ENCODE data around the gene PLD1. TPM values are rescaled to one million over a fixed set of nuclear protein-coding genes. Genes with fewer than 3 reads are reported as not detected.

Gene PLD1
- total RNA-seq, 1 donor from 2014 or later, result 0.93 TPM

GRCh38 chr3:171690281-171690680 is 120.0 kb downstream of the PLD1 start:
- Mint-ChIP-seq H3K4me1 (no peaks in the 10 kb centered on the region), H3K27ac (ENCODE audit: unreplicated experiment) (no peak overlapping the region), H3K27me3 (ENCODE audit: low read depth) (no peaks in the 10 kb centered on the region), H3K9me3 (no peaks in the 10 kb centered on the region), H3K36me3 (ENCODE audit: low read depth) (no peaks in the 10 kb centered on the region), H3K4me3 (no peak overlapping the region)
- DNase-seq (ENCODE audit: low read depth, low spot score), result no peak
- TF ChIP-seq, protein P1, sequence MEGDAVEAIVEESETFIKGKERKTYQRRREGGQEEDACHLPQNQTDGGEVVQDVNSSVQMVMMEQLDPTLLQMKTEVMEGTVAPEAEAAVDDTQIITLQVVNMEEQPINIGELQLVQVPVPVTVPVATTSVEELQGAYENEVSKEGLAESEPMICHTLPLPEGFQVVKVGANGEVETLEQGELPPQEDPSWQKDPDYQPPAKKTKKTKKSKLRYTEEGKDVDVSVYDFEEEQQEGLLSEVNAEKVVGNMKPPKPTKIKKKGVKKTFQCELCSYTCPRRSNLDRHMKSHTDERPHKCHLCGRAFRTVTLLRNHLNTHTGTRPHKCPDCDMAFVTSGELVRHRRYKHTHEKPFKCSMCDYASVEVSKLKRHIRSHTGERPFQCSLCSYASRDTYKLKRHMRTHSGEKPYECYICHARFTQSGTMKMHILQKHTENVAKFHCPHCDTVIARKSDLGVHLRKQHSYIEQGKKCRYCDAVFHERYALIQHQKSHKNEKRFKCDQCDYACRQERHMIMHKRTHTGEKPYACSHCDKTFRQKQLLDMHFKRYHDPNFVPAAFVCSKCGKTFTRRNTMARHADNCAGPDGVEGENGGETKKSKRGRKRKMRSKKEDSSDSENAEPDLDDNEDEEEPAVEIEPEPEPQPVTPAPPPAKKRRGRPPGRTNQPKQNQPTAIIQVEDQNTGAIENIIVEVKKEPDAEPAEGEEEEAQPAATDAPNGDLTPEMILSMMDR (conservative IDR thresholded peaks at IDR 0.05), result no peak

DNA sequence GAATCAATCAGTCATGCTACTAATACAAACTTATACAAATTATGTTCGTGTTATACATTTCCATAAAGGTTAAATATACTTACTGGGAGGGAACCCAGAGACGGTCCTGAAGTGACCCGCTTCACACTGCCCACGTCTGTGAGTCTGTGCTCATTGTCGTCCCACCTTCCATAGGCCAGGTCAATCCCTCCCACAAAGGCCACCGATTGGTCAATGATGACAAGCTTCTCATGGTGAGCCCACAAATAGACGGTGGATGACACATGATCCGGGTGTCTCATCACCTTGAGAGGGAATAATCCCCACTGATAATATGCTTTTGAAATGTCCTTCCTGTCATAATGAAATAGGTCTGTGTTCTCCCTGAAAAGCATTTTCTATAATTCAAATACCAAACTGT is 121.7 kb downstream of the PLD1 start:
- no peak for DNase-seq (ENCODE audit: low read depth, low spot score)
- Mint-ChIP-seq H3K4me3 (no peak overlapping the region), H3K36me3 (ENCODE audit: low read depth) (no peaks in the 10 kb centered on the region), H3K9me3 (no peaks in the 10 kb centered on the region), H3K27me3 (ENCODE audit: low read depth) (no peaks in the 10 kb centered on the region), H3K27ac (ENCODE audit: unreplicated experiment) (no peak overlapping the region), H3K4me1 (no peaks in the 10 kb centered on the region)
- TF ChIP-seq, protein P1 (conservative IDR thresholded peaks at IDR 0.05), result no peak

GRCh38 chr3:171688002-171688401 is 122.3 kb downstream of the PLD1 start:
- no peaks in the 10 kb centered on the region for H3K27me3 Mint-ChIP-seq (ENCODE audit: low read depth)
- no peaks in the 10 kb centered on the region for H3K4me1 Mint-ChIP-seq
- H3K36me3 Mint-ChIP-seq (ENCODE audit: low read depth), result no peaks in the 10 kb centered on the region
- H3K9me3 Mint-ChIP-seq, result peaks cover 3% of the 10 kb centered on the region
- DNase-seq (ENCODE audit: low read depth, low spot score), result no peak
- H3K27ac Mint-ChIP-seq (ENCODE audit: unreplicated experiment), result no peak overlapping the region
- H3K4me3 Mint-ChIP-seq, result no peak overlapping the region
- TF ChIP-seq, protein P1 (conservative IDR thresholded peaks at IDR 0.05), result no peak

DNA sequence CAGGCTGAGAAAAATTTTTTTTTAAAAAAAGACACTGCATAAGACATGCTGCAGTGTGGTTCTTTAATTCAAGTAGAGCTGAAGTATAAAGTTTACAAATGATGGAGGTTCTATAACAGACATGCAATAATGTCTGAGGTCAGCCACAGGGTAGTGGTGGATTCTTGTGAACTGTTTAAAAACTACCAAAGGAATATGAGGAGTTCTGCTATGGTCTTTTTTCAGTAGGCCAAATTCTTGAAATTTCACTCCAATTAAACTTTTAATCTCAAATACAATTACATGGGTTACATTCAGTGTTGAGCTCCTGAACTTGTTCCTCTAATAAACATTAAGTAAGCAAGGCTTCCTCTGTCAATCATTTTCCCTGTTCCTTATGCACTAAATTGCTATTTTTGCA is 122.7 kb downstream of the PLD1 start:
- TF ChIP-seq, protein P1 (conservative IDR thresholded peaks at IDR 0.05), result no peak
- H3K36me3 Mint-ChIP-seq (ENCODE audit: low read depth), result no peaks in the 10 kb centered on the region
- H3K27ac Mint-ChIP-seq (ENCODE audit: unreplicated experiment), result no peak overlapping the region
- H3K9me3 Mint-ChIP-seq, result peaks cover 3% of the 10 kb centered on the region
- H3K27me3 Mint-ChIP-seq (ENCODE audit: low read depth), result no peaks in the 10 kb centered on the region
- H3K4me1 Mint-ChIP-seq, result no peaks in the 10 kb centered on the region
- DNase-seq (ENCODE audit: low read depth, low spot score), result no peak
- H3K4me3 Mint-ChIP-seq, result no peak overlapping the region

- peaks cover 3% of the 10 kb centered on the region for H3K9me3 Mint-ChIP-seq
- TF ChIP-seq, protein P1 (conservative IDR thresholded peaks at IDR 0.05), result no peak
- no peaks in the 10 kb centered on the region for H3K36me3 Mint-ChIP-seq (ENCODE audit: low read depth)
- no peak for DNase-seq (ENCODE audit: low read depth, low spot score)
- H3K27ac Mint-ChIP-seq (ENCODE audit: unreplicated experiment), result no peak overlapping the region
- H3K4me1 Mint-ChIP-seq, result no peaks in the 10 kb centered on the region
- no peak overlapping the region for H3K4me3 Mint-ChIP-seq
- no peaks in the 10 kb centered on the region for H3K27me3 Mint-ChIP-seq (ENCODE audit: low read depth)
These were observed 123.2 kb downstream of the PLD1 start for GRCh38 chr3:171687064-171687463.

Data from neural crest cell (in vitro differentiated cells).